ENCODE measurements around the gene GAS7. TPM values are rescaled to one million over a fixed set of nuclear protein-coding genes. Genes with fewer than 3 reads are reported as not detected.

Gene GAS7
- total and polyA plus RNA-seq, 2 of the 13 experiments (the other 11 are each of a cell fraction or from before 2014, with no cell fraction given), result 1.0 to 5.2 TPM

DNA sequence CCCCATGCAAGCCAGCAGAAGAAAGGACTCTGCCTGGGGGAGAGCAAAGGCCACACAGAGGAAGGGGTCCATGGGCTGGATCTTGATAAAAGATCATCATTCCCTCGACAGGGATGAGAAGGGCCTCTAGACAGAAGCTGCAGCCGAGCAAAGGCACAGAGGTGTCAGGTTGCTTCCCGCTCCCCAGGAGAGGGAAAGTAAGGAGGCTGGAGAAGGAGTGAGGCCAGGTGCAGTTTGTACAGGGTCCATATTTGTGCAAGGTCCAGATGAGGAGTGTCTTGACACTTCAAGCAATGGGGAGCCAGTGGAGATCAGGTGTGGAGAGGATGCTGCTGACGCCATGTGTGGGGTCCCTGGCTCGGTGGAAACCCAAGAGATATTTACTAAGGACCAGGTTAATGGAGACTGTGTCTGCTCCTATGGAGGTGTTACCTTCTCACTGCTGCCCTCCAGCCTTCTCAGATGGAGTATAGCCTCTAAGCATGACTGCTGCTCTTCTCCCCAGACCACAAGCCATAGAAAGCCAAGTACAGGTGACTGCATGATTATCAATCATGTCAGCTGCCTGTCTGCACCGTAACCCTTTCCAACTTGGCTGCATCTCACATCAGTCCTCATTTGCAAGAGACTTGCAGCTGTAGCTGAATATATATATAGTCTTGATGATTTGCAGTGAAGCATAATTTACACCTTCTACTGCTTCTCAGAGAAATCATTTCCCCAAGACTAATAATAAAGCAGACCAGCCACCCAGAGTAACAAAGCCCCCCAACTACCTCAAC, 21.1 kb downstream of the GAS7 start (continued):
- TF ChIP-seq ZFP41 (CRISPR knock-in tag; IDR thresholded peaks at IDR 0.05; ENCODE audit: borderline replicate concordance), result no peak
- TF ChIP-seq ZSCAN9 (CRISPR knock-in tag; IDR thresholded peaks at IDR 0.05; ENCODE audit: borderline replicate concordance), result no peak
- TF ChIP-seq, protein P1, sequence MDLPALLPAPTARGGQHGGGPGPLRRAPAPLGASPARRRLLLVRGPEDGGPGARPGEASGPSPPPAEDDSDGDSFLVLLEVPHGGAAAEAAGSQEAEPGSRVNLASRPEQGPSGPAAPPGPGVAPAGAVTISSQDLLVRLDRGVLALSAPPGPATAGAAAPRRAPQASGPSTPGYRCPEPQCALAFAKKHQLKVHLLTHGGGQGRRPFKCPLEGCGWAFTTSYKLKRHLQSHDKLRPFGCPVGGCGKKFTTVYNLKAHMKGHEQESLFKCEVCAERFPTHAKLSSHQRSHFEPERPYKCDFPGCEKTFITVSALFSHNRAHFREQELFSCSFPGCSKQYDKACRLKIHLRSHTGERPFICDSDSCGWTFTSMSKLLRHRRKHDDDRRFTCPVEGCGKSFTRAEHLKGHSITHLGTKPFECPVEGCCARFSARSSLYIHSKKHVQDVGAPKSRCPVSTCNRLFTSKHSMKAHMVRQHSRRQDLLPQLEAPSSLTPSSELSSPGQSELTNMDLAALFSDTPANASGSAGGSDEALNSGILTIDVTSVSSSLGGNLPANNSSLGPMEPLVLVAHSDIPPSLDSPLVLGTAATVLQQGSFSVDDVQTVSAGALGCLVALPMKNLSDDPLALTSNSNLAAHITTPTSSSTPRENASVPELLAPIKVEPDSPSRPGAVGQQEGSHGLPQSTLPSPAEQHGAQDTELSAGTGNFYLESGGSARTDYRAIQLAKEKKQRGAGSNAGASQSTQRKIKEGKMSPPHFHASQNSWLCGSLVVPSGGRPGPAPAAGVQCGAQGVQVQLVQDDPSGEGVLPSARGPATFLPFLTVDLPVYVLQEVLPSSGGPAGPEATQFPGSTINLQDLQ (CRISPR knock-in tag; IDR thresholded peaks at IDR 0.05), result no peak
- TF ChIP-seq PHF8 (CRISPR knock-in tag; IDR thresholded peaks at IDR 0.05), result no peak
- no peak for TF ChIP-seq ZNF816 (CRISPR knock-in tag; IDR thresholded peaks at IDR 0.05; ENCODE audit: borderline replicate concordance)
- no peak for TF ChIP-seq ZNF564 (CRISPR knock-in tag; IDR thresholded peaks at IDR 0.05)

DNA sequence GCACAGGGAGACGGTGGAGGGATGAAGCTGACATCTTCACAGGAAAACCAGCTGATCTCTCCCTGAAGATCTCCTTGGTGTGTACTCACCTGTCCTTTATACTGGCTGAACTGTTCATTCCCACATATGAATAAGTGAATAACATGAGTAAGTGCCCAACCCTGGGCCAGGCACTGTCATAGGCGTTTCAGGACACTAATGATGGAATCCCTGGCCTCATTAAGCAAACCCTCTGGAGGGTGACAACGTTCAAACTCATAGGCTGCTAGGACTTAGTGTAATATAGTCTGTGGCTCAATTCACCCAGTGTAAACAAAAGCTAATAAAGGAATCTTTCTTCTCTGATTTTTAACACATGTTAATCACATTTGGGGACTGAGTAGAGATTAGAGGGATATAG, 24.5 kb downstream of the GAS7 start:
- Histone ChIP-seq H3K9ac (ENCODE audit: insufficient read depth, low read depth, low read length) (no peak overlapping the region), H2AFZ (ENCODE audit: low read length) (no peak overlapping the region), H3K27ac (ENCODE audit: extremely low read length, insufficient read depth, low read length) (no peak overlapping the region), H3K27me3 (ENCODE audit: control insufficient read depth in 1 of 2, insufficient read depth in 2 of 2, low read length in 2 of 2) (peaks cover 0 to 24% of the 10 kb centered on the region in 2 experiments; a peak in 2 of 5 replicates), H3K4me3 (replicated peaks in 1 of 3; ENCODE audit: insufficient read depth in 1 of 3, low read depth in 2 of 3, low read length in 3 of 3) (no peak overlapping the region), H3K79me2 (ENCODE audit: insufficient read depth, low read length) (no peaks in the 10 kb centered on the region), H3K36me3 (replicated peaks in 1 of 2; ENCODE audit: control insufficient read depth in 1 of 2, insufficient read depth in 2 of 2, low read length in 2 of 2) (no peaks in the 10 kb centered on the region), H3K4me1 (ENCODE audit: insufficient read depth, low read length) (no peaks in the 10 kb centered on the region), H4K20me1 (ENCODE audit: insufficient read depth, low read length) (no peaks in the 10 kb centered on the region), H3K4me2 (ENCODE audit: low read depth, low read length) (no peak overlapping the region), H3K9me3 (ENCODE audit: low read length) (no peaks in the 10 kb centered on the region)
- CTCF ChIA-PET (ENCODE audit: low intra/inter-chr PET ratio, low total read pairs), result no interaction called here
- DNase-seq (ENCODE audit: low spot score), result no peak
- 15% methylated on average over 3 of the region's 3 CpGs for WGBS (ENCODE audit: low lambda C conversion rate)
- in situ Hi-C loops (cut with HindIII; ENCODE audit: extremely low pct_ligation_motif_present, low pct_unique_long_range_greater_than_20kb) (no loop called here), intact Hi-C loops (cut with micrococcal nuclease; ENCODE audit: unreplicated experiment) (no loop called here)
- ATAC-seq, result no peak
- TF ChIP-seq ZNF770 (CRISPR knock-in tag; IDR thresholded peaks at IDR 0.05), result no peak
- no peak for TF ChIP-seq LBX2 (CRISPR knock-in tag; IDR thresholded peaks at IDR 0.05; ENCODE audit: borderline replicate concordance)
- no peak for TF ChIP-seq ZNF792 (CRISPR knock-in tag; IDR thresholded peaks at IDR 0.05)
- TF ChIP-seq GABPB1 (CRISPR knock-in tag; IDR thresholded peaks at IDR 0.05), result no peak
- no peak for TF ChIP-seq DR1 (CRISPR knock-in tag; IDR thresholded peaks at IDR 0.05)
- no peak for TF ChIP-seq PAF1 (CRISPR knock-in tag; IDR thresholded peaks at IDR 0.05)
- no peak for TF ChIP-seq ZNF749 (CRISPR knock-in tag; IDR thresholded peaks at IDR 0.05; ENCODE audit: borderline replicate concordance)
- TF ChIP-seq ATF7 (IDR thresholded peaks at IDR 0.05), result no peak
- TF ChIP-seq ATF7 (CRISPR knock-in tag; IDR thresholded peaks at IDR 0.05), result no peak
- no peak for TF ChIP-seq MLLT10 (CRISPR knock-in tag; IDR thresholded peaks at IDR 0.05)
- TF ChIP-seq ZNF652 (CRISPR knock-in tag; IDR thresholded peaks at IDR 0.05; ENCODE audit: borderline replicate concordance, low read depth), result no peak
- no peak for TF ChIP-seq ELF3 (CRISPR knock-in tag; IDR thresholded peaks at IDR 0.05)
- no peak for TF ChIP-seq RXRA (CRISPR knock-in tag; IDR thresholded peaks at IDR 0.05)
- no peak for FAIRE-seq
- BruUV-seq (replicated peaks), result no TSS peak
- POLR2A ChIA-PET, result no interaction called here
